ENCODE results near the gene NSG1.

The NSG1 gene

DNA sequence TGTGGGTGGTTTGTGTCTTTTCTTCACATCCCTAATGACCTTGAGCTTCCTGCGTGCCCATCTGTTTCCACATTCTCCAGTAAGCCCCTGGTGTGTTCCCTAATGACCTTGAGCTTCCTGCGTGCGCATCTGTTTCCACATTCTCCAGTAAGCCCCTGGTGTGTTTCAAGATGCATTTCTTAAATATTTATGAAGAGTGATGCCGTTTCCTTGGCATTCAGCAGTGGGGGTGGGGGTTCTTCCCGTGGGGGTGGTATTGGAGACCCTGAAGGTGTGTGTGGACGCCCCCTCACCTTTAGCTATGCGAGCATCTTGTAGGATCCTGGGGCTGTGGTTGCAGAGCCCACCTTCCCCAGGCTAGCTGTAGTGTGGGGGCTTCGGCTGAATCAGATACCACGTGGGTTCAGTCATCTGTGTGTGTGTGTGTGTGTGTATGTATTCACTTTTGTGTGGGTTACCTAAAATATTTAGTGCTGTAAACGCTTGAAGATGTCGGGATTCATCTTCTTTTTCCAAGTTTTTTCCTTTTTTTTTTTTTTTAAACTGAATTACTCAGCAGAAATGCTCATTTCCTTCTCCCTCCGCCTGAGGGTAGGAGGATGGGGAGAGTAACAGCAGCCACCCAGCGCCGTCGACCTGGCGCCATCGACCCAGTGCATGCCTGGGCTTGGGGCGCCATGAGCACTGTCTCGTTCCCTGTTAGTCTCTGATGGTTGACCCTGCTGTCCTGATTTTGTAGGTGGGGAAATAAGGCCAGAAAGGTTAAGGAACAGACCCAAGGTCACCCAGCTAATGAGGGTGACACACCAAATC, 9.9 kb downstream of the NSG1 start:
- DNase-seq = no peak

DNA sequence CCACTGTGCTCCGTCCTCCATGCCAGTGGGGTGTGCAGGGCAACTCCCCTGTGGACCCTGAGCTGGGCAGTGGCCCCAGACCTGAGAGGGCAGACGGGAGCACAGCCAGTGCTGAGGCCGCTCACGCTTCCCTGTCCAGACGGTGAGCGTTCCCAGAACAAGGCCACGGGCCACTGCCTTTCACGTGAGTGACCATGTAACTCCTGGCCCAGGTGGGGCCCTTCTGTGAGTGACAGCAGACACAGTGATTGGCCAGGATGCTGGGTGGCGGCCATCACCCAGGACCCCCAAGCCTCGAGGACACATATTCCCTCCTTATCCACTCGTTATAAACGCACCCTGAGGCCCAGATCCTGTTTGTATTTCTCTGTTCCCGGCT, 10.5 kb downstream of the NSG1 start:
- DNase-seq = no peak

DNA sequence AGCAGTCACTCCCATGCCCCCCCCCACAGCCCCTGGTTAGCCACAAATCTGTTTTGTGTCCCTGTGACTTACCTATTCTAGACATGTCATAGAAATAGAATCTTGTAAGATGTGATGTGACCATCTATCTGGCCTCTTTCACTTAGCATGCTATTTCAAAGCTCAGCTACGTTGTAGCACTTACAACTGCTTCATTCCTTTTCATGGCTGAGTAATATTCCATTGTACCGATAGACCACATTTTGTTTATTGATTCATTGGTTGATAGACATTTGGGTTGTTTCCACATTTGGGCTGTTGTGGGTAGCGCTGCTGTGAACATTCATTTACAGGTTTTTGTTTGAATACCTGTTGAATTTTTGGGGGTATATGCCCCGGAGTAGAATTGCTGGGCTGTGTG, 11.5 kb downstream of the NSG1 start:
- DNase-seq = no peak

DNA sequence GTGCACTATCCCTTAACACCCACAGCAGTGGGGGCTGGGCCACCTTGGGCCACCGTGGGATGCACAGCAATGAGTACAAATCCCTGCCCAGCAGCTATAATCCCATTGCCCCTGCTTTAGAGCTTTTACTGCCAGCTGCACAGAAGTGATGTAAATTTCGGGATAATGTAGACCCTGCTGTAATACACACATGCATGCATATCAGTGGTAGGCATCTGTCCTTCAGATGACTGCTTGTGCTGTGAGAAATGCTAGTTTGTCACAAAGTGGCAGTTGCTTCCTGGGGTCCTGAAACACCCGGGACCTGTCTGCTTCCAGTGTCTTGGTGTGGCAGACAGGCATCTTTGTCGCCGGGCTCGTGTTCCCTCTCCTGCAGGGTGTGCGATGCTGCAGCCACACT, 14.1 kb downstream of the NSG1 start:
- DNase-seq = no peak

DNA sequence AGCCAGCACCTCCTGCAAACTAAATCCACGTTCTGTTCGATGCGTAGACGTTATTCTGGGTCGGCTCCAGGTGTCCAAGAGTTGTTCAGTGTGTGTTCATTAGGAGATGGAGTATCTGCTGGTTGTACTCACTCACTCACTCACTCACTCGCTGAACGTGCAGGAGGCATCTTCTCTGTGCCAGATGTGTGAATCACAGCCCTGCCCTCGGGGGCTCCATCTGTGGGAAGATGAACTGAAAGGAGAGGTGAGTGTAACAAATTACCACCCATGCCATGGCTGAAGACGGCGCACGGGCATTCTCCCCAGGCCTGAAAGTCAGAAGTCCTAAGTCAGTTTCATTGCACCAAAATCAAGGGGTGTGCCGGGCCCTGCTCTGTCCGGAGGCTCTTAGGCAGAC, 16.1 kb downstream of the NSG1 start:
- no peak for DNase-seq

DNA sequence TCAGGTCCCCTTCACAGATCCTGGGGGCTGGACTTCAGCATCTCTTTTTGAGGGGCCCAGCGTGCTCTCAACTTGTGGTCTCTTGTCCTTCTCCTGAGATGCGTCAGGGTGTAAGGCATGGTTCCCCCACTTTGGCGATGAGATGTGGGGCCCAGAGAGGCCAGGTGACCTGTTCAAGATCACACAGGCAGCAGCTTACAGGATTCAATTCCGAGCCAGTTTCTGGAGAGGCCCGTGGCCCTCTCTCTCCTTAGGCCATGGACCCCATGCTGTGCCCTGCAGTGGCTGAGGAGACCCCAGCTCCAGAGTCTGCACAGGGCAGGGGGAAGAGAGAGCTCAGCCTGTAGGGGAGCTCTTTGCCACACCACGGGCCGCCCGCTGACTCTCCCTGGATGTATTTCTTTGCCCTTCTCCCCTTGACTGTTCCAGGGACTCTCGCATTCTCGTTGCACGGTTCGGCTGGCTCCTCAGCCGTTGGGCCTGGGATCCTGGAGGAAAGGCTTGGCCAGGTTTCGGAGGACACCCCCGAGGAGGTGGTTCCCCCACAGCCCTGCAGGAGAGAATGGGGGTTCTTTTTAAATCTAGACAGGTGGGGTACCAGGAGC, 18.6 kb downstream of the NSG1 start:
- no peak for DNase-seq

DNA sequence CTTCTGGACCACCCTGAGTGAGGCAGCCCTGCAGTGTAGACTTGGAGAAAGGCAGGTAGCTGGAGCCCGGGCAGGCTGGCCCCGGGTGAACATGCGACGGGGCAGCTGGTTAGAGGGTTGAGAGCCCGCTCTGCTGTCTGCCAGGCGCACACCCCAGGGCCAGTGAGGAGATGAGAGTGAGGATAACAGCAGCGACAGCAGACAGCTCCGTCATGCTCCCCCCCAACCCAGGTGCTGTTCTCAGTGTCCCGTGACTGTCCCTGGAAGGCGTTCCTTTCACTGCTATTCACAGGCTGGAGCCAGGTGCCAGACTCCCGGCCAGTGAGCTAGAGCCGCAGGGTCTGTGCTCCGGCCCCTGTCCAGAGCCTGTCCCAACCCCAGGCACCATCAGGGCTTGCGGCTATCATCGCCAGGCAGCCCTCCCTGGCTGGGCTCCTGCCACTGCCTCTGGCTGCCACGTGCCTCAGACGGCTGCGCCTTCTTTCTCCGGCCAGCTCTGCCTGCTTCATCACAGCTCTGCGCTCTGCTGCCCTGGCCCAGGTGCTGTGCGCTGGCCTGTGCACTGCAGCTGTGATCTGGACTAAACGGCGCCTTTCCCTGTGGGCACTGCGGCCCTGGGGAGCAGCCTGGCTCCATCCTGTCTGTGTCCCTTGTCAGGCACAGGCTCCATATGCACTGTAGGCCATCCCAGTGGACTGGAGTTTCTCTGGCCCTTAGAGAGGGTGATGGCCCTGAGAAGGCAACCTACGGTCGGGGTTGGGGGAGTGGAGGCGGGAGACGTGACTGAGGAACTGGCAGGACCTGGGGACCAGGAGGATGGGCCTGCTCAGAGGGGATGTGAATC, 19.8 kb downstream of the NSG1 start:
- no peak for DNase-seq

DNA sequence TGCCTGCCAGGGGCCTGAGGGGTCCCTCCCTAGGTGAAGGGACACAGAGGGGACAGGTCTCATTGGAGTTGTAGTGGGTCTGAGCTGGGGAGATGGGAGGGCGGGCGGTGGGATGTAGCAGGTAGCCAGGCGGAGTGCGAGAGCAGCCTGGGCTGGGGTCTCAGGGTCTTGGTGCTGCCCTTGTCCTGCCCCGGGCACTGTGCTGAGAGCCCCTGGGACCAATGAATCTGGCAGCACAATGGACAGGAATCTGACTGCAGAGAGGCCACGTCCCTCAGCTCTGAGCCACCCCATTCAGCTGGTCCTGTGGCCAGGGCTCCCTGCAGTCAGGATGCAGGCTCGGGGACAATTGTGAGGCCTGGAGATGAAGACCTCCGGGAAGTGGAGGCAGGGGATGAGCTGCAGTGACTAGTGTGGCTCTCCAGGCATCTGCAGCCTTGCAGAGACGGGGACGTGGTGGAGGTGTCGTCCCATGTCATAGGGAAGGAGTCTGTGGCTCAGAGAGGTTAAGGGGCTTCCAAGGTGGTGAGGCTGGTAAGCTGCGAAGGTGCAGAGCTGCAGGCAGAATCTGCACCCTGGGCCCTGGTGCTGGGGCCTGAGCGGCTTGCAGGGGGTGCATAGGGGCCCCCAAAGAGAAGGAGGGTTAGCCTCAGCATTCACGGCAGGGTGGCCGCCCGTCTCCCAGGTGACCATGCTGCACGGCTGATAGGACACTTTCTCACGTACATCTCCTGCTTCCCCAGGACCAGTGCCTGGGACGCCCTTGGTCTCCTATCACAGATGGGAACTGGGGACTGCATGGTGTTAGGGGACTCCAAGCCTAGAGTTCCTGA, 20.6 kb downstream of the NSG1 start:
- no peak for DNase-seq

DNA sequence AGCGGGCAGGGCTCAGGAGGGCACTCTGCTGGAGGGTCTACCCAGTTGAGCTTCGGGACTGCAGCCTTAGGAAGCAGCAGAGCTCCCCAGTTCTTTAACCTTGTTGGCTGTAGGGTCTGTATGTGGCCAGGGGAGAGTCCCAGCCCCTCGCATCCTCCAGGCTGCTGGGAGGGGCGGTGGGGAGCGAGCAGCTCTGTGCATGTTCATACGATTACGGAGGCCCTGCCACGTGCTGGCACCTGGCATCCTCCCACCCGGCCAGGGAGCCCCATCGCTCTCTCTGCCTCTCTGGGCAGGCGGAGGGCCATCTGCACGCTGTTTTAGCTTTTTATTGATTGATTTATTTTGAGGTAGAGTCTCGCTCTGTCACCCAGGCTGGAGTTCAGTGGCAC, 21.2 kb downstream of the NSG1 start:
- DNase-seq = no peak

DNA sequence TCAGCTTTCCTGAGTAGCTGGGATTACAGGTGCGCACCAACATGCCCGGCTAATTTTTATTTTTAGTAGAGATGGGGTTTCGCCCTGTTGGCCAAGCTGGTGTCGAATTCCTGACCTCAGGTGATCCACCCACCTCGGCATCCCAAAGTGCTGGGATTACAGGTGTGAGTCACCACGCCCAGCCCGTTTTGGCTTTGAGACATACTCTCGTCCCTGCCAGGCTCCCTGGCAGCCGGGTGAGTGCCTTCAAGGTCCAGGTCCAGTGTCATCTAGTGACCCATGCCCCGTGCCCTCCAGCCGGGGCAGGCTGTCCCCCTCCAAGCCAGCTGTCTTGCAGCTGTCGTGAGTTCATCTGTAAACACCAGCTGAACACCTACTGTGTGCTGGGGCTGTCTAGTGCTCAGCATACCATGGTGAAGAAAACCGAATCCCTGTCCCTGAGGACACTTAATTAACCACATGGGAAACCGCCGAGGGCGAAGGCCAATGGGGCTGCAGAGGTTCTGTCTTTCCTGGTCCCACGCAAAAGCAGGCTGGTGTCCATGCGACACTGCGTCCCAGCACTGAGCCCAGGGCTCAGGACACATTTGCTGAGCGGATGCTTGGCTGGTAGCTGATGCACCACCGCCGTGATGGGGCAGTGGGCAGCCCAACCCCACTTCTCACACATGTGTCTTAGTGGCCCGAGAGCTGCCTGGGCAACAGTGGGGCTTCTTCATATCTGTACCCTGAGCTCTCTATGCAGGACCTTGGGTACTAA, 21.9 kb downstream of the NSG1 start:
- no peak for DNase-seq

DNA sequence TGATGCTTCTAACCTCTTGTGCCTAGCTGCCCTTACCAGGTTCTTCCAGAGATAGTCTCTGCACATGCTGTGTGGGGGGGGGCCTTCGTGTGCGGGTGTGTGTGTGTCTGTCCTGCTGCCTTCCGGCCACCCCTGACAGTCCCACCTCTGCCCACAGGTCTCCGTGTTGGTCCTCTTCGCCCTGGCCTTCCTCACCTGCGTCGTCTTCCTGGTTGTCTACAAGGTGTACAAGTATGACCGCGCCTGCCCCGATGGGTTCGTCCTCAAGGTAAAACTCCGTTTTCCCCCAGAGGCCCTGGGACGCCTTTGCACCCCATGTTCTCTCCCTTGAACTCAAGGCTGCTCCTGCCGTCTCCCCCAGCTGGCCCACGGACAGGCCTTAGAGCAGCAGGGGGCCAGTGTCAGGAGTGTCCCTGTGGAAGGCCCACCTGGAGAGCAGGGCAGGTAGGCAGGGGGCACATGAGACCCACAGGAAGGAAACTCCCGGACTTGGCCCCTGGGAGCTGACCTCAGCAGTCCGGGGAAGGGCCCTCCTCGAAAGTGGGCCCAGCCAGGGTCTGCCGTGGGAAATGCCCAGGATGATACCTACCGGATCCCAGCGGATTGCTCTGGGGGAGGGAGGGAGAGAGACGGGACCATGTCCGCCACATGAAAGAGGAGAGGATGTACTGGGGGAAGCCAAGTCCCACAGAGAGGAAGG, 22.7 kb downstream of the NSG1 start:
- no peak for DNase-seq

DNA sequence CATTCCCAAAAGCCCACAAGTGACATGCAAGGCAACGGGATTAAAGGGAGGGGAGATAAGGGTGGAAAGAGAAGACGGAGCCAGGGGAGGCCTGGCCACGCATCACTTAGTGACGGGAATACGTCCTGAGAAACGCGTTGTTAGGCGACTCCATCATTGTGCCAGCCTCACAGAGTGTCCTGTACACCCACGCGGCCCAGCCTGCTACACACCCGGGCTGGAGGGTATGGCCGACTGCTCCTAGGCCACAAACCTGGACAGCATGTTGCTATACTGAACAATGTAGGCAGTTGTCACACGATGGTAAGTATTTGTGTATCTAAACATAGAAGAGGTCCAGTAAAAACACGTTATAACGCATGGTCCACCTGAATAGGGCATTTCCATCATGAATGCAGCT, 23.4 kb downstream of the NSG1 start:
- no peak for DNase-seq

DNA sequence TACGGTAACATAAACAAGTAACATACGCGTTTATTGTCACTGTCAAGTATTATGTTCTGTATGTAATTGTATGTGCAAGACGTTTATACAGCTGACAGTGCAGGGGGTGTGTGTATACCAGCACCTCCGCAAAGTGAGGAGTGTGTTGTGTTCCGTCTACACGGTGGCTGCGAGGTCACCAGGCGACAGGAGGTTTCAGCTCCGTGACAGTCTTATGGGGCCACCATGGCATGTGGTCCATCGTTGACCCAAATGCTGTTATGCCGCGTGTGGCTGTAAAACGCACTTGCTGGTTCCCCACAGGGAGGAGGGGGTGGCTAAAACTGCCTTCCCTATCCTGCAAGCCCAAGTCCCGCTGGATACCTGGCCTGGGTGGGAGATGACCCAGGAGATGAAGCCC, 25.0 kb downstream of the NSG1 start:
- no peak for DNase-seq

DNA sequence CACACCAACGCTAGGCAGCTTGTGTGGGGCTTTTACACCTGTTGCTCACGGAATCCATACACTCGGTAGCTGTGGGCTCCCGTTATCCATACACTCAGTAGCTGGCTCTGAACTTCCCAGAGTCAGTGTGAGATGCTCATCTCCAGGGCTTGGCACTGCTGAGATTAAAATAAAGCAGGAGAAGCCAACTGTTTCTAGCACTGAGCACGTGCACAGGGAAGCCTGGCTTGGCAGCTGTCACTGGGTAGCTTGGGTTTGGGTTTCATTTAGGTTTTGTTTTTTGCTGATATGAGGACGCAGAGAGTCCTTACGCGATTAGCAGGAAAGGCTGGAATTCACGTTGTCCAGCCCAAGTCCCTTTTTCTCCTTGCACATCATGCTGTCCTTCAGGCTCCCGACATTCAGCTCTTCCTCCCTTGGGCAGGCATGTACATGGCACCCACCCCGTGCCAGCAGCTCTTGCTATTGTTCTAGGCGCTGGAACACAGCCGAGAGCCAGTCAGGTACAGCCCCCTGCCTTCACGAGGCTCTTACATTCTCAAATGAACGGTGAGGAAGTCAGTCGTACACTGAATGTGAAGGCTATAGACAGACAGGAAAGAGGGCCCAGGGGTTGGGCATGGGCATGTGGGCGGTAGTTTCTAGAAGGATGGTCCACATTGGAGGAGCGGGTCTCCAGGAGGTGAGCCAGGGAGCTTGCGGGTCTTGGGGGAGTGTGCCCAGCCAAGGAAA, 25.9 kb downstream of the NSG1 start:
- no peak for DNase-seq

DNA sequence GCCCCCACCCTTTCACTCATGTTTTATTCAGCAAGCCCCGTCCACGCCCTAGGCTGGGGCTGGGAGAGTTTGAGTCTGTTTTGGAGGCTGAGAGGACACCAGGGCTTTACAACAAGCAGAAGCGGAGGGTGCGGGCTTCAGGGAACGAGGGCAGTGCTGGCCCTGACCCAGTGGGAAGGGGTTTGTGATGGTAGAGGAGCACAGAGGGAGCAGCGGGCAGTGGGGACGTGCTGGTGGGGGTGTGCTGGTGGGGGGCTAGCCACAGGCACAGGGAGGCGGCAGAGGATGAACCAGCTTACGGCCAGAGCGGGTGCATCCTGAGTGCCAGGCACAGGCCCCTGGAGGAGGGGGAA, 26.4 kb downstream of the NSG1 start:
- DNase-seq = no peak

DNA sequence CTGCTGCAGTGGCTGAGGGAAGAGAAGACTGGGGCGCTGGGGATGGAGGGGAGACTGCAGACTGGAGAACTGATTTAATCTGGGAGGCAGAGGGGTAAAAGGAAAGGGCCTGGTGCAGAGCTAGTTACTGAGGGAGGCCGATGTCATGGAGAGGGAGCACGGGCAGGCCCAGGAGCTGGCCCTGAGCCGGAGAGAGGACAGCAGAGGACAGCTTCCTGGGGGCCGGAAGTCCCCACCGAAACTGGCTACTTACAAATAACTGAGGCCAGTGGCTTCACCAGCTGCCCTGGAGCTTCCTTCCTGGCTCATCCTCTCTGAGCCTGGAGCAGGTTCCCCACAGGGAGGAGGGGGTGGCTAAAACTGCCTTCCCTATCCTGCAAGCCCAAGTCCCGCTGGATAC, 26.9 kb downstream of the NSG1 start:
- no peak for DNase-seq

DNA sequence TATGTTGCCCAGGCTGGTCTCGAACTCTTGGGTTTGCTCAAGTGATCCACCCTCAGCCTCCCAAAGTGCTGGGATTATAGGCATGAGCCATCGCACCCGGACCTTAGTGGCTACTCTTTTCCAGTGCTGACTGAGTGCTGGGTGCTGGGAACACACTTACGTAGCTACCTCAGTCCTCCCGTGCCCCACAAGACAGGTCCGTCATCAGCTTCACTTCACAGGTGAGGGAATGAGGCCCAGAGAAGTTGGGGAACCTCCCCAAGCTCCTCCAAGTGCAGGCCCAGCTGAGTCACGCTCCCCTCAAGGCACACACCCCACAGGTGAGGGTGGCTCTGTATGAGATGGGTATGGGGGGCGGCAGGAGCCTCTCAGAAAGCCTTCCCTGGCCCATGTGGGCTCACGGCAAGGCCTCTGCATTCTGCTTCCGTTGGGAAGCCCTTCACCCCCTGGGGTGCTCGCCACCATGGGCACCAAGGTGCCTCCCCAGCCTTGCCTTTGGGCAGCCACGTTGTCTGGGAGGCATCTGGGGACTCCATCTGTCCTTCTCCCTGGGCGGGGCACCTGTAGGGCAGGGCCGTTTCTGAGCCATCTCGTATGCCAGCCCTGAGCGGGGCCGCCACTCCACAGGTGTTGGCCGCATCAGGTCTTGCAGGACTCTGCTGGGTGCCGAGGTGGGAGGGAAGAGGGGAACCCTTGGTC, 28.4 kb downstream of the NSG1 start:
- DNase-seq = no peak

DNA sequence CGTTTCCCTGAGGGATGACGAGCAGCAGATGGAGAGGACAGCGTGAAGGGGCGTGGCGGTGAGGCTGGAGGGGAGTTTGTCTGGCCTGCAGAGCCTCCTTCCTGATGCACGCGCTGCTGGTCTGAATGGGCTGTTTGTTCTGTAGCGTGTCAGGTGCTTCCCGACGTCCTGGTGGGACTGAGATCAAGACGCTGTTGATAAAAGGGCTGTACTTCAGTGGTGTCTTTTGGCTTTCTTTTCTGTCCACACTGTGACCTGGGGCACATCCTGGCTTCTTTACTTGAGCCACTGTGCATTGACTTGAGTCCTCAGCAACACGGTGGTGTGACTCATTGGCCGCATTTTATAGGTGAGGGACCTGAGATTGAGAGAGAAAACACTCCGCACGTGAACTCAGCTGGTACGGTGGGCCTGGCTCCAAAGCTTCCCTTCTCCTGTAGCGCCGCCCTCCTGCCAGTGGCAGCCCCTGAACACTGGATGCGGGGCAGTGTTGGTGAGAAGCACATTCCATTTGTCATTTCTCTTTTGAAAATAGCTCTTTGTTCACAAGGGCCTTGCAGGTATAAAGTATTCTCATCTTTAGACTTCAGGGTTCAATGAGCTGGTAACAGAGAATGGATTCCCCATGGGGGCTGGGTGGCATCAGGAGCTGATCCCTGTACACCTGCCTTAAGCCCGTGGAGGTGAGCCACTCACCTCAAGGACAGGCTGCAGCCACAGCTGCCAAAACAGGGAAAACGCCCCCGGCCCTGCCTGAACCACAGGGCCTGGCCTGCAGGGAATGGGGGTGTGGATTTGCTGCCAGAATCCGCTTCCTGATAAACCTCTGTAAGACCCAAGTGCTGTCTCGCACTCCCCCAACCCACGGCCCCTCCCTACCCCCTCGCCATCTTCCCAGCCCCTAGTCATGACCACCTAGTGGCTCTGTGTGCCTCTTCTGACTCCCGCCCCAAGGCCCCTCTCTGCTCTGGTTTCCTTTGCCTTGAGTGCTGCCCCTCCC, 29.2 kb downstream of the NSG1 start:
- DNase-seq = no peak

DNA sequence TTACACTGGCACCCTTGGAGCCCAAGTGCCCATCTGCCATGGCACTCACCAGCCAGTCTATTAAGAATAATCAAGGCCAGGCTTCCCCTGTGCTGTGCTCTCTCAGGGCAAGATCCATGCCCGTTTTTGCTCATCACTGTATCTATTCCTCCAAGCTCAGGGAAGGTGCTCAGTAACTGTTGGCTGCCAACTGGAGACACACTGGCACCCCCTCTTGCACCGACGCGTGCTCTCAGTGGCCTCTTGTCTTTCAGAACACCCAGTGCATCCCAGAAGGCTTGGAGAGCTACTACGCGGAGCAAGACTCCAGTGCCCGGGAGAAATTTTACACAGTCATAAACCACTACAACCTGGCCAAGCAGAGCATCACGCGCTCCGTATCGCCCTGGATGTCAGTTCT, 30.1 kb downstream of the NSG1 start:
- DNase-seq = no peak
